WTC11 (cell line): ENCODE measurements around the gene METTL22.

ENCODE experiments used
- ELF4 ChIP-seq: sonication (generic); formaldehyde crosslinking; IDR thresholded peaks from 2 replicates; pipeline ENCODE4 v1.8.1; 2022; ENCODE audit warnings: low read depth, mild to moderate bottlenecking, moderate library complexity, missing genetic modification reagents
- FOXP1 ChIP-seq: sonication (generic); formaldehyde crosslinking; IDR thresholded peaks from 2 replicates; pipeline ENCODE4 v1.8.0; 2022; ENCODE audit warnings: missing genetic modification reagents, mild to moderate bottlenecking, moderate library complexity, borderline replicate concordance
- JUN ChIP-seq: sonication (generic); formaldehyde crosslinking; IDR thresholded peaks from 2 replicates; pipeline ENCODE4 v1.8.0; 2023; ENCODE audit warnings: mild to moderate bottlenecking, missing genetic modification reagents
- NFE2L1 ChIP-seq: sonication (generic); formaldehyde crosslinking; IDR thresholded peaks from 2 replicates; pipeline ENCODE4 v1.8.1; 2023; ENCODE audit warnings: missing genetic modification reagents
- TCF7 ChIP-seq: sonication (generic); formaldehyde crosslinking; IDR thresholded peaks from 2 replicates; pipeline ENCODE4 v1.8.0; 2022; ENCODE audit warnings: mild to moderate bottlenecking, low read depth, missing genetic modification reagents, moderate library complexity
- ZNF263 ChIP-seq: sonication (generic); formaldehyde crosslinking; IDR thresholded peaks from 2 replicates; pipeline ENCODE4 v1.8.1; 2022; ENCODE audit warnings: low read depth, mild to moderate bottlenecking, moderate library complexity, missing genetic modification reagents
- ZNF281 ChIP-seq: sonication (generic); formaldehyde crosslinking; IDR thresholded peaks from 2 replicates; pipeline ENCODE4 v1.8.0; 2023; ENCODE audit warnings: mild to moderate bottlenecking, missing genetic modification reagents
- TF ChIP-seq, protein P1 (sequence below): fragments of 200-600 bp; IDR thresholded peaks from 2 replicates; pipeline ENCODE4 v1.8.0; 2022; ENCODE audit warnings: antibody characterized with exemption

DNA sequence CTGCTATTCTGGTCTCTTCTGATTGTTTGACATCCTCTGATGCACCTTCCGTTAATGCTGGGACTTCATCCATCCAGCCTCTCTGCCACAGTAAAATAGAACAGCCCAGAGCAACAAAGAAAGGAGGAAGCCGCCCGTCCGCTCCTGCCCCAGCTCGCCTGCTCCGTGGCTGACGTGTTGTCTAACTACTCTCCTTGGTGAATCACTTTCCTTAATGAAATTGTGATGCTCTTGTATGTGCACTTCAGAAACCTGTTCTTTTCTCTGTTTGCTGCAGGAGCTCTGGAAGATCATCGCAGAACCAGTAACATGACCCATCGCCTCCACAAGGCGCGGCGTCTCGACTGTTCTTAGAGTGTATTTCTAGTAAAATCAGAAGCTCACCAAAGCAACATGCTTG, 24.3 kb downstream of the METTL22 start:
- TF ChIP-seq NFE2L1 (CRISPR knock-in tag) (no peak), ELF4 (CRISPR knock-in tag) (no peak), ZNF263 (CRISPR knock-in tag) (no peak), ZNF281 (CRISPR knock-in tag) (no peak), FOXP1 (CRISPR knock-in tag) (no peak), JUN (CRISPR knock-in tag) (no peak), TCF7 (CRISPR knock-in tag) (no peak)
- TF ChIP-seq, protein P1, sequence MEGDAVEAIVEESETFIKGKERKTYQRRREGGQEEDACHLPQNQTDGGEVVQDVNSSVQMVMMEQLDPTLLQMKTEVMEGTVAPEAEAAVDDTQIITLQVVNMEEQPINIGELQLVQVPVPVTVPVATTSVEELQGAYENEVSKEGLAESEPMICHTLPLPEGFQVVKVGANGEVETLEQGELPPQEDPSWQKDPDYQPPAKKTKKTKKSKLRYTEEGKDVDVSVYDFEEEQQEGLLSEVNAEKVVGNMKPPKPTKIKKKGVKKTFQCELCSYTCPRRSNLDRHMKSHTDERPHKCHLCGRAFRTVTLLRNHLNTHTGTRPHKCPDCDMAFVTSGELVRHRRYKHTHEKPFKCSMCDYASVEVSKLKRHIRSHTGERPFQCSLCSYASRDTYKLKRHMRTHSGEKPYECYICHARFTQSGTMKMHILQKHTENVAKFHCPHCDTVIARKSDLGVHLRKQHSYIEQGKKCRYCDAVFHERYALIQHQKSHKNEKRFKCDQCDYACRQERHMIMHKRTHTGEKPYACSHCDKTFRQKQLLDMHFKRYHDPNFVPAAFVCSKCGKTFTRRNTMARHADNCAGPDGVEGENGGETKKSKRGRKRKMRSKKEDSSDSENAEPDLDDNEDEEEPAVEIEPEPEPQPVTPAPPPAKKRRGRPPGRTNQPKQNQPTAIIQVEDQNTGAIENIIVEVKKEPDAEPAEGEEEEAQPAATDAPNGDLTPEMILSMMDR, result no peak
